ENCODE results near the gene INPP5K.

- TF ChIP-seq CTCF (IDR thresholded peaks at IDR 0.05): no peak
- no peak for TF ChIP-seq ZFX (IDR thresholded peaks at IDR 0.05; ENCODE audit: borderline replicate concordance)
Measured at GRCh38 chr17:1542316-1542715, 25.9 kb upstream of the INPP5K start.
